ENCODE measurements around the gene THOC7.

GRCh38 chr3:63864965-63865327 lies 1.3 kb upstream of the THOC7 start:
- TF ChIP-seq CTCF (IDR thresholded peaks at IDR 0.05; ENCODE audit: low read depth, low read length), result no peak
- no peak for TF ChIP-seq EZH2phosphoT487 (IDR thresholded peaks at IDR 0.05; ENCODE audit: low read depth)
